NCI-H774 (cell line): ENCODE results near the gene TFAM.

Source experiments
- DNase-seq: peaks from one replicate; lab custom pipeline; 2025; lab: John Stamatoyannopoulos, UW

Gene TFAM

DNA sequence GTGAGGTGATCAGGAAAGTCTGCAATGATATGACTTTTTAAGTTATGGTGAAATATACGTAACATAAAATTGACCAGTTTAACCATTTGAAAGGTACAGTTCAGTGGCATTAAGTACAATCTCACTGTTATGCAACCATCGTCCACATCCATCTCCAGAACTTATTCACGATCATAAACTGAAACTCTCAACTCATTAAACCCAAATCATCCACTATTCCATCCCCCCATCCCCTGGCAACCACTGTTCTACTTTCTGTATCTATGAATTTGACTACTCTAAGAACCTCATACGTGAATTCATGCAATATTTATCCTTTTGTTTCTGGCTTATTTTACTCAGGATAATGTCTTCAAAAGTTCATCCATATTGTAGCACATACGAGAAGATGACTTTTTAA lies 48.4 kb downstream of the TFAM start:
- DNase-seq, result no peak

DNA sequence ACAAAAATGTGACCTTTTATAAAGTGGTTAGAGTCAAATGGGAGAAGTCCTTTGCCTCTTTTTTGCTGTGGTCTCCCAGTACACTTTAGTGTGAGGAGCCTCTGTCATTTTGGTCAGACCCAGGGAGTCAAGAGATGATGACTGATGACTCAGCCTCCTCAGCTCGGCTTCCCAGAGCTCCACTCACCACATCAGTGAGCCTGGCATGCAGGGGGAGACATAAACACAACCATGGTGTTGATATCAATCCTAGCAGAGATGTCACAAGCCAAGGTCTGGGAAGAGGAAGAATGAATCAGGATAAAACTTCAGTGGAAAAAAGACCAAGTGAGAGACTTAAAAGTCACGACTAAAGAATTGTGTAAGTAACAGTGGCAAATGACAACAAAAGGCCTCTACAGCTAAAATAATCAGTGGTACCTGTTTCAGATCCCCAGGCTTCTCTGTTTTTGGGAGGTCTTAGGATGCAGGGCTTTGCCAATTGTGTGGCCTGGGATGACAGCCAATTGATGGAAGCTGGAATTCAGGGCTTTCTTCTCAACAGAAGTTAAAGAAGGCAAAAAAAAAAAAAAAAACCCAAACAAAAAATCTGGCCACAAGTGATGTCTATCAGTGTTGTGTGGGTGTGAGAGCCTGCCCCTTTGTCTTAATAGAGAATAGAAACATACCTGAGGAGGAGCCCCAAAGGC lies 50.2 kb downstream of the TFAM start:
- DNase-seq, result no peak

DNA sequence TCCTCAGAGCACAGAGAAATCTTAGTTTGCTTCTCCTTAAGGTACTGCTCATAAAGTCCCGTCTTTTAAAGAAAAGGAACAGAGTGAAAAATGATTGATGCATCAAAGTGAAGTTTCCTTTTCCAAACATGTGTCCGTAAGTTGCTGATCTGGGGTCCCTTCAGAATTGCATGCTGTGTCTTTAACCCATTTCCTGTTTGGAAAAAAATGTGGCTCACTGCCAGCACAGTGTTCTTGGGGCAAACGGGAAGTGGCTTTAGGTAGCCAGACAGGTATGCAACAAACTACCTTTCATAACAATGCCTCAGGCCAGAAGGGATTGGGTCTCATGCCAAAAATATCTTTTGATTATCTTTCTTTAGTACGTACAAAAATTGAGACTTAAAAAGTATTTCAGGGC lies 50.9 kb downstream of the TFAM start:
- DNase-seq, result no peak

DNA sequence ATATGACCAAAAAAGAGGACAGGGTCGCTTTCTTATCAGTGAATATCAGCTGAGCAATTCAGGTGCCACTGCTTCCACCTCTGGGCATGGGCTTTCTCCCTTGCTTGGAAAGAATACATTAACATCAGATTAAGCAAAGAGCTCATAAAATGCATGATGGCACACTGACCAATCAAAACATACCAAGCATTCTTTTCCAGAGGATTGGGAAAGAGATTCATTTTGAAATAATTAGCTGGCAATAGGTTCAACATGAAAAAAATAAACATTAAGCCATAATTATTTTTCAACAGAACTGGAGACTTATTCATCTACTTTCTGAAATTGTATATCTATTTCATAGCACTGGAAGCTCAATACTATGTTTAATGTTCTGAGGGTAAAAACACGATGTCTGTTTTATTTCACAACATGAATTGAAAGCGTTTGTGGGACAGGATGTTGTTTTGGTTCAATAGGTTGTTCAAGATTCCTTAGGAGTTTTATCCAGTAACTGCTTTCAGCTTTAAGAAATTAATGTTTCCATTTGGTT lies 53.2 kb downstream of the TFAM start:
- no peak for DNase-seq

DNA sequence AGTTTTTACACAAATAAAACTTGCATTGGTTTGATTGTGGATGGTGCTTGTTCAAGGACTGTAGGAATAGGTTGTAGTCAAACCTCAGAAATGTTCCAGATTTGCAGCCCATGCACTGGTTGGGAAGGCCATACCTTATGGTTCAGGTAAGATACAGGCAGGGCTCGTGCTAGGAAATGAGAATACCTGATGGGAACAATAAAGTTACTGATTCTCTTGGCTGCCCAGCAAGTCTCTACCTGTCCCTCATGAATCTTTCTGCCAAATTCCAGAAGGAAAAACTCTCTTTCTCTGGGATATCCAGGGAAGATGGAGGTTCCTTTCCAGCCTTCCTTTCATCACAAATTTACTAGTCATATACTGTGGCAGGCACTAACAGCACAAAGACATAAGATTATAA lies 53.8 kb downstream of the TFAM start:
- no peak for DNase-seq

DNA sequence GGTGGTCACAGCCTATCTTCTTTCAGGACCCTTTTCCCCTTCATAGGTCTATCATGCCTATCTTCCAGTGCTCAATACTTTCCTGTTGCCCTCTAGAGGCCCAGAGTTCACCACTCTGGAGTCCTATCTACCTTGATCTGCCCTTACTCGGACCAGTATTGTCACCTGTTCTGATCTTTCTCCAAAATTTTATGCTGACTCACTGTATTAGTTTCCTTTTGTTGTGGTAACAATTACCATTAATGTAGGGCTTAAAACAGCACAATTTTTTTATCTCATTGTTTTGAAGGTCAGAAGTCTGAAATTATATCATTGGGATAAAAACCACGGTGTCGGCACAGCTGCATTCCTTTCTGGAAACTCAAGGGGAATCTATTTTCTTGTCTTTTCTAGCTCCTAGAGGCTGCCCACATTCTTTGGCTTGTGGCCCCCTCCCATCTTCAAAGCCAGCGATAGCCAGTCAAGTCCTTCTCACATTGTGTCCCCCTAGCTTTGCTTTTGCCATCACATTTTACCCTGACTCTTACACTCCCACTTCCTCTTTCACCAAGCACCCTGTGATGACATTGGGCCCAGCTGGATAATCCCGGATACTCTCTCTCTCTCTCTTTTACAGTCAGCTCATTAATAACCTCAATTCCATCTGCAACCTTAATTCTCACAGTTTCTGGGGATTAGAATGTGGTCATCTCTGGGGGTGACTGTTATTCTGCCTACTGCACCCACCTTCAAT lies 54.6 kb downstream of the TFAM start:
- DNase-seq, result no peak

DNA sequence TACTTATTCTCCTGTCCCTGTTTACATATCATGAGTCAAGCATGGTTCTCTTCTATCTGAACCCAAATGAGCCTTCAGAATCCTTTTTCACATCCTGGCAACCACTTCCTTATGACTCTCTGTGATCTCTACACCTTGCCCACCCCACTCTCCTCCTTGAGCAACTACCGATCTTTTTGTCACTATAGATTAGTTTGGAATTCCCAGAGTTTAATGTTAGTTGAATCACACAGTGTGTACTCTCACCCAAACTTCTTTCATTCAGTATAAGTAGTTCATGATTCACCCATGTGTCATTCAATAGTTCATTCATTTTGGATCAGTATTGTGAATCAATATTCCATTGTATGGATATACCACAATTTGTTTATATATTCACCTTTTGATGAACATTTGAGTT lies 55.3 kb downstream of the TFAM start:
- DNase-seq, result no peak

DNA sequence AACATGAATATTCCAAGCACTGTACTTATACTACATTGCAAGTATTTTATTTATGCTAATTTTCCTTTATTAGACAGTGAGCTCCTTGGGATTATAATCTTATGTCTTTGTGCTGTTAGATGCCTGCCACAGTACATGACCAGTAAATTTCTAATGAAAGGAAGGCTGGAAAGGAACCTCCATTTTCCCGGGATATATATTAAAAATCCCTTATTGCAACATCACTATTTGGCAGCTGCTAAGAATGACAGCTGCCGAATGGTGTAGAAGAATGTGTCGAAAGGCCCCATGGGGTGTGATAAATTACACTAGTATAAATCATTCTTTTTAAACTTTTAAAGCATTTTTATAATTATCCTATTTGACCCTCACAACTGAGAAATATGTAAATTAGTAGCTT lies 59.1 kb downstream of the TFAM start:
- DNase-seq, result no peak

DNA sequence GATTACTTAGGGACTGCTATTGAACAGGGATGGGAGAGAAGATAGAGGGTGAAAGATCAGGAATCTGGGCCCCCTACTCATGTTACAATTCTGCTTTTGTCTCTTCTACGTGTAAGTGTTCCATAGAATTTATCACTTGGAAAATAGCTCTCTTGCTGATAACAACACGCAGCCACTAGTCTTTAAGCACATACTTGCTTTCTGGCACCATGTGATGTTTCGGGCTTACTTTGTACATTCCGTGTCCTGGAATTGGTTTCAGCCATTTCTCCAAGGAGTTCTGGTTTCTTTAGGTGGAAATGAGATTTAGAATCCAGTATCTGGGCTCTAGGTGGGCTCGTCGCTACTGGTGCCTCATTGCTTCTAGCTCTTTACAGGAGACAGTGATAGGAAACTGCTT lies 59.7 kb downstream of the TFAM start:
- no peak for DNase-seq

DNA sequence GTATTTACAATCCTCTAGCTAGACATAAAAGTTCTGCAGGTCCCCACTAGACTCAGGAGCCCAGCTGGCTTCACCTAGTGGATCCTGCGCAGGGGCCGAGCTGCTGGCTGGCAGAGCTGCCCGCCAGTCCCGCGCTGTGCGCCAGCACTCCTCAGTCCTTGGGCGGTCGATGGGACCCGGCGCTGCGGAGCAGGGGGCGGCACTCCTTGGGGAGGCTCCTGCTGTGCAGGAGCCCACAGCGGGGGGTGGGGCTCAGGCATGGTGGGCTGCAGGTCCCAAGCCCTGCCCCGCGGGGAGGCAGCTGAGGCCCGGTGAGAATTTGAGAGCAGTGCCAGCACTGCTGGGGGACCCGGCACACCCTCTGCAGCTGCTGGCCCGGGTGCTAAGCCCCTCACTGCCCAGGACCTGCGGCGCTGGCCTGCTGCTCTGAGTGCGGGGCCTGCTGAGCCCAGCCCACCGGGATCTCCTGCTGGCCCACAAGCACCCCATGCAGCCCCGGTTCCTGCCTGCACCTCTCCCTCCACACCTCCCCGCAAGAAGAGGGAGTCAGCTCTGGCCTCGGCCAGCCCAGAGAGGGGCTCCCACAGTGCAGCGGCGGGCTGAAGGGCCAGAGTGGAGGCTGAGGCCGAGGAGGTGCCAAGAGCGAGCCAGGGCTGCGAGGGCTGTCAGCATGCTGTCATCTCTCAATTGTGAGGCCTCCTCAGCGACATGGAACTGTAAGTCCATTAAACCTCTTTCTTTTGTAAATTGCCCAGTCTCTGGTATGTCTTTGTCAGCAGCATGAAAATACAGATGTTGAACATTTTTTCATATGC lies 63.1 kb downstream of the TFAM start:
- DNase-seq, result no peak
